HG02885 (cell line): Measurements from ENCODE around the gene EXOC3L2.
"Not testable (repeated sequence)": the region's sequence is repeated elsewhere in the genome, so short reads cannot be mapped to it uniquely, and the experiment has no call there.

Experiments
- ATAC-seq: cut with Tn5 transposase; IDR thresholded peaks from one replicate; pipeline ENCODE4 v1.9.1; 2021; ENCODE audit warnings: mild to moderate bottlenecking; ENCODE audit not compliant: unreplicated experiment, poor library complexity

EXOC3L2 gene

GRCh38 chr19:45245334-45245787 is at the start of gene EXOC3L2:
Gene EXOC3L2 (minus strand): TSS chr19:45245407. CDS start chr19:45239045, 6,362 bp downstream.
- ATAC-seq: no peak

- ATAC-seq: no peak
Measured at GRCh38 chr19:45294291-45295029, 49.3 kb upstream of the EXOC3L2 start.

GRCh38 chr19:45293682-45294081 is 48.5 kb upstream of the EXOC3L2 start:
- ATAC-seq: no peak

GRCh38 chr19:45291834-45292233 is 46.6 kb upstream of the EXOC3L2 start:
- ATAC-seq: no peak

GRCh38 chr19:45290381-45290931 is 45.2 kb upstream of the EXOC3L2 start:
- ATAC-seq: no peak

- no peak for ATAC-seq
Measured at GRCh38 chr19:45283443-45284033, 38.3 kb upstream of the EXOC3L2 start.

- no peak for ATAC-seq
Measured at GRCh38 chr19:45280471-45280961, 35.3 kb upstream of the EXOC3L2 start.

- no peak for ATAC-seq
Measured at GRCh38 chr19:45279587-45280192, 34.5 kb upstream of the EXOC3L2 start.

GRCh38 chr19:45278087-45278486 is 32.9 kb upstream of the EXOC3L2 start:
- ATAC-seq: no peak

- no peak for ATAC-seq
Measured at GRCh38 chr19:45276284-45276687, 31.1 kb upstream of the EXOC3L2 start.

GRCh38 chr19:45275370-45275971 is 30.3 kb upstream of the EXOC3L2 start:
- no peak for ATAC-seq

GRCh38 chr19:45273521-45273855 is 28.3 kb upstream of the EXOC3L2 start:
- no peak for ATAC-seq

GRCh38 chr19:45271735-45272108 is 26.5 kb upstream of the EXOC3L2 start:
- ATAC-seq: no peak

- no peak for ATAC-seq
Measured at GRCh38 chr19:45271098-45271734, 26.0 kb upstream of the EXOC3L2 start.

- ATAC-seq: not testable (repeated sequence)
Measured at GRCh38 chr19:45269939-45270338, 24.7 kb upstream of the EXOC3L2 start.

GRCh38 chr19:45267296-45267695 is 22.1 kb upstream of the EXOC3L2 start:
- ATAC-seq: no peak

- ATAC-seq: no peak
Measured at GRCh38 chr19:45265375-45265774, 20.2 kb upstream of the EXOC3L2 start.

GRCh38 chr19:45264781-45265317 is 19.6 kb upstream of the EXOC3L2 start:
- no peak for ATAC-seq

GRCh38 chr19:45263013-45263412 is 17.8 kb upstream of the EXOC3L2 start:
- ATAC-seq: no peak

- no peak for ATAC-seq
Measured at GRCh38 chr19:45262570-45262969, 17.4 kb upstream of the EXOC3L2 start.
